ENCODE results near the gene GPR55. TPM values are rescaled to one million over a fixed set of nuclear protein-coding genes. Genes with fewer than 3 reads are reported as not detected.

GPR55 gene
- total RNA-seq, 1 donor from 2014 or later: not detected

GRCh38 chr2:230863442-230864121 lies 61.5 kb downstream of the GPR55 start:
- Mint-ChIP-seq H3K36me3 (no peaks in the 10 kb centered on the region), H3K27me3 (ENCODE audit: low read depth) (no peaks in the 10 kb centered on the region), H3K27ac (no peak overlapping the region), H3K9me3 (peaks cover 7% of the 10 kb centered on the region), H3K4me1 (peaks cover 45% of the 10 kb centered on the region), H3K4me3 (peak overlapping the region; percentile 89)
- TF ChIP-seq, protein P1, sequence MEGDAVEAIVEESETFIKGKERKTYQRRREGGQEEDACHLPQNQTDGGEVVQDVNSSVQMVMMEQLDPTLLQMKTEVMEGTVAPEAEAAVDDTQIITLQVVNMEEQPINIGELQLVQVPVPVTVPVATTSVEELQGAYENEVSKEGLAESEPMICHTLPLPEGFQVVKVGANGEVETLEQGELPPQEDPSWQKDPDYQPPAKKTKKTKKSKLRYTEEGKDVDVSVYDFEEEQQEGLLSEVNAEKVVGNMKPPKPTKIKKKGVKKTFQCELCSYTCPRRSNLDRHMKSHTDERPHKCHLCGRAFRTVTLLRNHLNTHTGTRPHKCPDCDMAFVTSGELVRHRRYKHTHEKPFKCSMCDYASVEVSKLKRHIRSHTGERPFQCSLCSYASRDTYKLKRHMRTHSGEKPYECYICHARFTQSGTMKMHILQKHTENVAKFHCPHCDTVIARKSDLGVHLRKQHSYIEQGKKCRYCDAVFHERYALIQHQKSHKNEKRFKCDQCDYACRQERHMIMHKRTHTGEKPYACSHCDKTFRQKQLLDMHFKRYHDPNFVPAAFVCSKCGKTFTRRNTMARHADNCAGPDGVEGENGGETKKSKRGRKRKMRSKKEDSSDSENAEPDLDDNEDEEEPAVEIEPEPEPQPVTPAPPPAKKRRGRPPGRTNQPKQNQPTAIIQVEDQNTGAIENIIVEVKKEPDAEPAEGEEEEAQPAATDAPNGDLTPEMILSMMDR (IDR thresholded peaks at IDR 0.05; ENCODE audit: unreplicated experiment): no peak
- DNase-seq (ENCODE audit: low spot score in 2 of 2, unreplicated experiment in 2 of 2): no peak

DNA sequence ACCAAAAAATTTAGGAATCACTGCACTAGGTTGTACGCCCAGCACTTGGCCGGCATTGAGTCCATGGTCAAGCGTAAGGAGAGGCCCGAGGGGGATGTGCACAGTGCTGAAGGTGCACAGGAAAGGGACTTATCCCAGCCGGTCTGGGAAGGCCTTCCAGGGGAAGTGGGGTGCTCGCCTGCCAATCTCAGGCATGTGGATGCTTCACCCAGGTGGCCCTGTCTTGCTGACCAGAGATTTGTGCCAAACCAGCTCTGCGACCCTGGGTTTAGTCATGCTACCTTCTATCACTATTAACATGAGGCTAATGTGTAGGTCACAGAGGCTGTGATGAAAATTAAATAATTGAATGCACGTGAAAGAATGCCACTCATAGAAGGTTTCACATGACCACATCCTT lies 62.0 kb downstream of the GPR55 start:
- Mint-ChIP-seq H3K9me3 (peaks cover 7% of the 10 kb centered on the region), H3K27ac (no peak overlapping the region), H3K4me3 (no peak overlapping the region), H3K27me3 (ENCODE audit: low read depth) (no peaks in the 10 kb centered on the region), H3K36me3 (no peaks in the 10 kb centered on the region), H3K4me1 (peaks cover 40% of the 10 kb centered on the region)
- no peak for DNase-seq (ENCODE audit: low spot score in 2 of 2, unreplicated experiment in 2 of 2)
- TF ChIP-seq, protein P1 (IDR thresholded peaks at IDR 0.05; ENCODE audit: unreplicated experiment): no peak

DNA sequence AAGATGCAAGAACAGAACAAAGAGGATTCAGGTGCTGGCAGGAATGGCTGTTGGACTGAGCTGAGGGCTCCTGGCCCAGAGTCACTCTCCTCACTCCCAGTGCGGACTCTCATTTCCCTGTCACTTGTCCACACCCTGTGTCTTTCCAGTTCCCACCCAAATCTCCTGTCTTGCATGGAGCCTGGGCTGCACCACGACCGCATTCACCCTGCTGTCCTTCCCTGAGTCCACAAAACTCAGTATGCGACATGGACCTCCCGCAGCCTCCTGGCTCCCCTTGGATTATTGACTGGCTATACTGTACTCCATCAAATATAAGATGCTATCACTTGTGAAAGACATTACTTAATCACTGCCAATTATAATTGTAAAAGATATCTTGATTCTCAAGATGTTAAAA lies 62.8 kb downstream of the GPR55 start:
- TF ChIP-seq, protein P1 (IDR thresholded peaks at IDR 0.05; ENCODE audit: unreplicated experiment): no peak
- Mint-ChIP-seq H3K36me3 (no peaks in the 10 kb centered on the region), H3K9me3 (peaks cover 7% of the 10 kb centered on the region), H3K27ac (no peak overlapping the region), H3K27me3 (ENCODE audit: low read depth) (no peaks in the 10 kb centered on the region), H3K4me1 (peaks cover 35% of the 10 kb centered on the region), H3K4me3 (no peak overlapping the region)
- no peak for DNase-seq (ENCODE audit: low spot score in 2 of 2, unreplicated experiment in 2 of 2)

- TF ChIP-seq, protein P1 (IDR thresholded peaks at IDR 0.05; ENCODE audit: unreplicated experiment): no peak
- Mint-ChIP-seq H3K4me1 (peaks cover 29% of the 10 kb centered on the region), H3K27me3 (ENCODE audit: low read depth) (no peaks in the 10 kb centered on the region), H3K9me3 (peaks cover 7% of the 10 kb centered on the region), H3K4me3 (no peak overlapping the region), H3K36me3 (no peaks in the 10 kb centered on the region), H3K27ac (peak overlapping the region; percentile 2)
- no peak for DNase-seq (ENCODE audit: low spot score in 2 of 2, unreplicated experiment in 2 of 2)
Observed at GRCh38 chr2:230861552-230862255, 63.3 kb downstream of the GPR55 start.

Other genes with a start within 250 kb of the GPR55 start
- 39.2 to 43.0 TPM (median 41.7 TPM) in 3 replicates for gene CAB39, start 212.4 kb downstream of the GPR55 start, total RNA-seq
- 269 to 275 TPM (median 270 TPM) in 3 replicates for gene ITM2C, start 60.3 kb downstream of the GPR55 start, total RNA-seq
- not detected in 3 replicates for gene SPATA3, start 70.9 kb upstream of the GPR55 start, total RNA-seq
- 0.76 to 0.78 TPM (median 0.77 TPM) in 3 replicates for gene C2orf72, start 112.3 kb upstream of the GPR55 start, total RNA-seq
- gene PSMD1, start 131.6 kb upstream of the GPR55 start, total RNA-seq: 78.9 to 83.6 TPM (median 83.3 TPM) in 3 replicates
- gene HTR2B, start 199.8 kb upstream of the GPR55 start, total RNA-seq: 2.6 to 3.7 TPM (median 3.4 TPM) in 3 replicates

Measured in mesothelial cell of epicardium (in vitro differentiated cells).